Activated CD4-positive, CD25-positive, alpha-beta regulatory T cell (primary cell): ENCODE results near the gene GPR153.

Experiments used
- DNase-seq, 4 experiments: peaks; one replicate each; lab custom pipeline; 2025; lab: John Stamatoyannopoulos, UW

The GPR153 gene

DNA sequence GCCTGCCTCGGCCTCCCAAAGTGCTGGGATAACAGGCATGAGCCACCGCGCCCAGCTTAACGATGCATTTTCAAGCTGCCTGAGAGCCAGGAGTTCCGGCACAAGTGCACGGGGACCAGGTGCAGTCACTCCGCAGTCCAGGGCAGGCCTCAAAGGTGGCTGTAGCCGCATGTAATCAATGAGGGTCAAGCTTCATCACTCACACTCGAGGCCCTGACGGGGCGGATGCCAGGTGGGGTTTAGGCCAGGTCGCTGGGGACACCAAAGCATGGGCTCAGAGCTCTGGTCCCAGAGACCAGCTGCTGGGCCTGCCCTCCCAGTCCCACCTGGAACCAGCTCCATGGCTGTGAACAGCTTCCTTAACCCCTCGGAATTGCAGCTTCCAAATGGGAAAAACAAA lies 26.1 kb upstream of the GPR153 start:
- no peak for DNase-seq

DNA sequence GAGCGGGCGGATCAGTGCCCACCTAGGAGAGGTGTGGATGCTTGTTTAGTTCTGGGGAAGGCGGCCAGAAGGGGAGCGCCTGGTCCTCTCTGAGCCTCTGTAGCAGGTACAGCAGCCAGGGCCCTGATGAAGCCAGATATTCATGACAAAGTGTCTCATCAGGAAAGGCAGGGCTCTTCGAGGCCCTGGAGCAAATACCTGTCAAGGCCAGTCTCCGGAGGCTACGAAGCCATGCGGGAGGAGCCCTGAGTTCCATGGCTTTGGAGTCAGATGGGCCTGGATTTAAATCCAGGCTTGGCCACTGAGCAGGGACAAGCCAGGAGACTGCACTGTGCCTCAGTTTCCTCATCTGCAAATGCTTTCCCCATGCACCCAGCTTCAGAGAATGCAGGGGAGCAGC lies 25.4 kb upstream of the GPR153 start:
- no peak for DNase-seq

DNA sequence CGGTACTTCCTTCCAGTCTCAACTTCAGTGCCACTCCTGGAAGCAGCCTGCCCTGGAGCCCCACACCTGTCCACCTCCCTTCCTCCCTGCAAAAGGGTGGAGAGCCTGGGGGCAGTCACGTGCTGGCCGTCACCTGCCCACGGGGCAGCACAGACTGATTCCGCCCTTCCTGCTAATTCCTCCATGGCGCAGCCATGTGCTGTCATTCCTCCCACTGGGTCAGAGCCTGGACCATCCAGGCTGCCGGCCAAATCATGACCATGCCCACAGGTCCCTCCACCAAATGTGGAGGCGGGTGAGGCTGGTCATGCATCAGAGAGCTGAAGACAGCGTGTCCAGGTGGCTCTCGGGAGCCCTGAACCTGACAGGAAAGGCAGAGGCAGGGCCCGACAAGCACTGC lies 24.4 kb upstream of the GPR153 start:
- no peak for DNase-seq

DNA sequence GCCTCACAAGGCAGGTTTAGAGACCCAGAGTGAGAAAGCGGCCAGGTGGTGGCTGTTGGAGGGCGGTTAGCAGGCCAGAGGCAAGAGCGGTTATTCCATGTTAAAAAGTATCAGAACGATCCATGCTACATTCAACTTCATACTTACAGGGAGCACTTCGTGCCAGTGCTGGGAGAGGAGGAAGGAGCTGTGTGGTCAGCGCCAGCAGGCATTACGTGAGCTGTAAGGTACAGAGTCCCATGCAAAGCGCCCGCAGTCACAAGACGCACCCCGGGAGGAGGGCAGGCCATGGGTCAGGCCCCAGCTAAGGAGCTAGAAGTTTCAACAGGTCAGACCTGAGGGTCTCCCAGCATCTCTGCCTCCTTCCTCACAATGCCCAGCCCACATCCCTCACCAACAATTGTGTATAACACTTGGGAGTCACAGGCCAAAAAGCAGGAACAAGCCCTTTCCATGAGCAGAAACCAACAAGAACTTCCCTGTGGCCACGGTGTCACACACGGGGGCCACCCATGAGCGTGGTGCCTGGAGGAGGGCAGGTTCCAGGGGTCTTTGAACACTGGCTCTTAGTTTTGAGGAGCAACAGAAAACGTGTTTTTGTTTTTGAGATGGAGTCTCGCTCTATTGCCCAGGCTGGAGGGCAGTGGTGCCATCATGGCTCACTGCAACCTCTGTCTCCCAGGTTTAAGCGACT lies 21.8 kb upstream of the GPR153 start:
- DNase-seq = no peak

DNA sequence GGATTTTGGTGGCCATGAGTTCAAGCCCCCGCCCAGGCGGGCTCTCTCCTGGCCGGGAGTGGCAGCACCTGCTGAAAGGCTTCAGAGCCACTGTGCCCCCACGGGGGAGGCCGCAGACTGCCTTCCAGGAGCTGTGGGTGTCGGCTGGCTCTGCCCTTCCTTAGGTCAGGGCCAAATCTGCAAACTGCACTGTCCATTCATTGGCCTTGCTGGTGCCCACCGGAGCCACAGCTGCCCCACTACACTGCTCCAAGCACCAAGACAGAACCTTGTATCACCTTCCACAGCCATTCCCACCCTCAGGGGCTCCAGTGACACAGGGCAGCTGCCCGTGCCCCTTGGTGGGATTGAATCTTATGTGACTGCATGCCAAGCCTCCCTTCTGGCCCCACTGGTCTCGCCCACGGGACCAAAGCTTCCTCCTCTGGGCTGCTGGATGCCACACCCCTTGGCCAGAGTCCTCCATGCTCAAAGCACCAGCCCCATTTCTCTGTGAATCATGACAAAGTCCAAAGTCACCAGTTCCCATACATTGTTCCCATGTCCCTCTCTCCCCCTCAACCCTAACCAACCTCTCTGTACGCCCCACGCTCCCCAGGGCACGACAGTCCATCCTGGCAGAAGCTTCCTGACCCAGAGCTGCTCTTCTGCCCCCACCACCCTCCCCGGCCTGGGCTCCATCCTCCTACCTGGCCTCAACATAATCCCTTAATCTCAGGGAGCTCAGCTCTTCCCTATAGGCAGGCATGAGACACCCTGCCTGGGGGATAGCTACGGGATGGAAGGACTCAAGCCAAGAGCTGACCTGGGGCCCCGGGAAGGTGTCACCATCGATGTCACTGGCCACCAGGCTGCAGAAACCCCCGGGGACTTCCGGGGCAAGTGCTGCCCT lies 20.9 kb upstream of the GPR153 start:
- DNase-seq = no peak

DNA sequence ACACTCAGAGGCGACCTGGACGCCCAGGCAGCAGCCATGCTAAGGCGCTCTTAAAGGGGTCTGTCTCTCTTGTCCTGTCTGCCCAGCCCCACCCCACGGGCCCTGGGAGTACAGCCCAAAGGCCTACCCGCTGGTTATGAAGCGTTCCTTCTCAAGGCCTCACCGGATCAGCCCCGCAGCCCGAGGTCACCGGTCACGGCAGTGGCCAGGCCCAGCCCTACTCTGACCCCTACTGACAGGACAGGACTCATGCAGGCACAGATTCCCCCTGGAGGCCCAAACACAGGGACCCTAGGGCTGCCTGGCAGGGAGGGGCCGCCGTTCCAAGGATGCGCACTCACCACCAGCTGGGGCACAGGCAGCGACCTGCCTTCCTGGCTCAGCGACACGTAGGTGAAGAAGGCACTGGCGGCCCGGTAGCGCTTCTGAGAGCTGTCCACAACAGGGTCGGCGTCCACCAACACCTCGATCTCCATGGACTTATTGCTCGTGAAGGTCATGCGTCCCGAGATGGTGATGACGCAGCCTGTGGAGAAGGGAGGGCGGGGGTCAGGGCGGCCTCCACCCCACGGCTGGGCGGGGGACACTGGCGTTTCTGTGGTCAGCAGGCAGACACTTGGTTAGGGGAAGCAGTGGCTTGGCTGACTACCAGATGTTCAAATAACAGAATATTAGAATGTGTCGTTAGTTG lies 20.0 kb upstream of the GPR153 start:
- no peak for DNase-seq

DNA sequence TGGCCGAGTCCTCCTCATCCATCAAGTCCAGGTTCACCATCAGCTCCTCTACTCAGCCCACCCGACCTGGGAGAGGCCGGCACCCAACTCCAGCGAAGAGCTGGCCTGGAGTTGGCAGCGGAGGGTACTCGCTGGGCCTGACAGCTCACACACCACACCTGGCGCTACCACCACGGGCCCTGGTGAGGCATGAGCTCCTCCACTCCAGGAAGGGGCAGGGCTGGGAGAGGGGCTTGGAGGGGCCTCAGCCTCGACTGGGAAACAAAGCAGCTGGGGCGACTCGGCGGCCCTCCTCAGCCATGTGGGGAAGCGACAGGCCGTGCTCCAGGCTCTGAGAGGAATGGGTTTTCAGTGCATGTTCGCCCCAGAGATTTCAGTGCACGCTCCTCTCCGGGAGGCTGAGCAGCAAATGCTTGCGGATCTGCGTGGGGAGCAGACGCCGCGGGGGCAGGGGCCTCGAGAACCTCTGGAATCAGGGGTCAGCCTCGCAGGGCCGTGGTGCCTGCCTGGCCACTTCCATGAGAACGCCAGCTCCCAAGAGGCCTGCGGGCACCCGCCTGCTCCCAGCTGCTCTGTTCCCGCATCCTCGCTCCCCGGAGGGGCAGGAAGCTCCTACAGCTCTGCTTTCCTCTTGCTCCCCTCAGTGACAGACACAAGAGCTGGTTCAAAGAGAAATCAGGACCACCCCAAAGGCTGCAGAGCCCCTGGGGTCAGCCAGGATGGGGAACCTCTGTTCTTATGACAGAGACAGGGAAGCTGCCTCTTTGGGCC lies 18.9 kb upstream of the GPR153 start:
- no peak for DNase-seq

DNA sequence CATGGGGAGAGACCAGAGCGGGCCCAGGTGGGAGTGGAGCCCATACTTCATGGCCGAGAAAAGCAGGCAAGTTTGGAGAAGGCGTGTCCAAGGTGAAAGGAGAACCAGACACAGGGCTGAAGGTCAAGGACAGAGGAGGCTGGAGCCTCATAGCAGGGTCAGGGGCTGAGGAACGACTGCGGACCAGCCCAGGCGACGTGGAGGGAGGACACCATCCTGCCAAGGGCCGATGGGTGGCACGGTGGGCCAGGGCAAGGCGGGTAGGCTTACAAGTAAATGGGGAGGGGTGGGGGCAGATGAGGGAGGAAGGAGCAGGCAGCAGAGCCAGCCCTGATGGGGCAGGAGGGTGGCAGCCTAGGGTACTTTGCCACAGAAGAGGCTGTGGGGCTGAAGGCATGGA lies 18.2 kb upstream of the GPR153 start:
- no peak for DNase-seq

DNA sequence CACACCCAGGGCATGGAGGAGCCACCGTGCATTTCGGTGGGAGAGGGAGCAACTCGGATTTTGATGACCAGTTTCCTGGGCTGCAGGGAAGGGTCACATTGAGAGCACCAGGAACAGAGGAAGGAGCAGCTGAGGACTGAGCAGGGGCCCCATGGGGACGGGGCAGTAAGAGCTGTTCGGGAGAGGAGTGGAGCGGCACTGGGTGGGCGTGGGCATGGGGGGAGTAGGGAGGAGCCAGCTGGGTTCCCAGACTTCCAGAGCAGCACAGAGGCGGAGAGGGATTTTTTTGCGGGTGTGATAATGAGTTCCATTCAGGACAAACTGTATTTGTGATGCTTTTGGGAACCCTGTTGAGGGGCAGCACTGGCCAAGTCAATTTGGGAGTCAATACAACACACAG lies 17.4 kb upstream of the GPR153 start:
- DNase-seq = no peak

DNA sequence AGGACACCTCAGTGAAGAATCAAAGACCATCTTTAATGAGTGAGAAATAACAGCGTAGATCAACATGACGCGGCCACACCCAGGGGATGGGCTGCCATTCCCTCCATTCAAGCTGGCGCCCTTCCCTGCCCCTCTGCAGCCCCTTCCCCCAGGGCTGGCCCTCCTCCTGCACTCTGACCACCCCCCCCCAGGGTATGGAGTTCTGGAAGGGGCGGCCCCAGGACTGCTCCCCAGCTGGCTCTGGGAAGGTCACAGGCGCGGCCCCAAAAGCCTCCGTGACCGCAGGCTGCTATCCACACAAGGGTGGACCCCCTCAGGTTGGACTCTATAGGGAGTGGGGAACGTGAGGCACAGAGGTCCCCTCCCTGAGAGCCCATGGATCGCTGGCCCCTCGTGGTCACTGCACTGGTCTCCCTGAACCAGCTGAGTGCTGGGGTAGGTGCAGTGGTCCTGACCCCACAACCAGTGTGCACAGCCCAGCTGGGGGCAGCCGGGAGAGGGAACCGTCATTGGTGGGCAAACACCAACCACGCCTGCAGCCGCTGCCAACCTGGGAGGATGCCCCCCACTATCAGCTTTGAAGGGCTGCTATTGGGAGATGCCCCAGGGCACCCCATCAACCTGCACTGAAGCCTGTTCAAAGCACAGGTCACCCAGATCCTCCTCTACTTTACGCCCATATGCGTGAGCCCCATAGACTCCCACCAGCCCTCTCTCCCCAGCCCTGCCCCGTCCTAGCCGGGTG lies 16.1 kb upstream of the GPR153 start:
- DNase-seq = no peak

DNA sequence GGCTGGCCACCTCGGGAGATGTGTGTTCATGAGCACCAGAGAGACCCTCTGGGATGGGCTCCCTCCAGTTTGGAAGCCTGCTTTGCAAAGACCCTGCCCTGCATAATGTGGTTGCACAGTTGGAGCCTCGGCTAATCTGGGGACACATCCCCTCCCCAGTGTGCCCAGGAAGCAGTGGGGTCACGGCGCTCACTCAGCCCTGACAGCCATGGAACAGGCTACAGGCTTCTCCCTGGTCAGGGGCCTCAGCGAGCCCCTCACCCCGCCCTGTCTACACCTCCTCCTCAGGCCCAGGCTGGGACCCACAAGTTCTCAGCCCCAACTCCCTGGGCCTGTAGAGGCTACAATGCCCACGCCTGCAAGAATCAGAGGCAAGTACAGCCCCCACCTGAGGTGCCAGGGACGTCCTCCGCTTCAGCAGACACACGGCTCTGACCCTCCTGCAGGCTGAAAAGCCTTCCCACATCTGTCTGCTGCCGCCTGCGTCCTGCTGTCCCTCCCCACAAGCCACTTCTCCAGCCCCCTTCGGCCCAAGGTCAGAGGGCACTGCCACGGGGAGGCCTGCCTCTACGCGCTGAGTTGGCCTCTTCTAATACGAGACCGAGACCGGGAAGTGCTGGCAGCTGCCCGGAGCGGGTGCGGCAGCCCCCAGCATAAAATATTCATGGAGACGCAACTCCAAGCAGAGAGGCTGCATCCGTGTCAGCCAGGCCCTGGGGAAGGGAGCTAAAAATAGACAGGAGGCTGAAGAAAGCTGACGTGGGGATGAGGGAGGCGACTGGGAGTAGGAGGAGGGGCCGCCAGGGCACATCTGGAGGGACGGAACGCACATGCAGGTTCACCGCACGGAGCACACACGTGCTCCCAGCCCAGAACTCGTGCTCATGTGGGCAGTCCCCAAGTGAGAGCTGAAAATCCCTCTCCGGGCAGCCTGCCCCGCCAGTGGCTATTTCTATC lies 15.2 kb upstream of the GPR153 start:
- no peak for DNase-seq

DNA sequence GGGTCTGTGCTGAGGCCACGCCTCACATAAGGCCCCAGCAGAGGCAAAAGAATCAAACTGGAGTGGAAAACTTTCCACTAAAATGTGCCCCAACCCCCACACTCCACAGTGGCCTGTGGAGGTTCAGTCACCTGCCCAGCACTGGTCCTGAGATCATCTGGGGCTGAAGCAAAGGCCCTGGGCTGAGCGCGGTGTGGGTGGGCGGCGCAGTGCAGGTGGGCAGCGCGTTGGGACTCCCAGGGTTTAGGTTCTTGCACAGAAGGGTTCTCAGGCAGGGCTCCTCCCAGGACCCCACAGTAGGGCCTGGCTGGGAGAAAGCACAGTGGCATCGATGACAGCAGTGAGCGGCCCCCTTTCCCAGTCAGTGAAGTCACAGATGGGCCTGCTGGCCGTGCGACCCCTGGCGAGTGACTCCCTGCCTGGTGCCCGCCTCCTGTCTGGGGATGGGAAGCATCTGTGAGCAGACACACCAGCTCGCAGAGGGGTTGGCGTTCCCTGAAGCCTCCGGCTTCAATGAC lies 13.8 kb upstream of the GPR153 start:
- DNase-seq = no peak

DNA sequence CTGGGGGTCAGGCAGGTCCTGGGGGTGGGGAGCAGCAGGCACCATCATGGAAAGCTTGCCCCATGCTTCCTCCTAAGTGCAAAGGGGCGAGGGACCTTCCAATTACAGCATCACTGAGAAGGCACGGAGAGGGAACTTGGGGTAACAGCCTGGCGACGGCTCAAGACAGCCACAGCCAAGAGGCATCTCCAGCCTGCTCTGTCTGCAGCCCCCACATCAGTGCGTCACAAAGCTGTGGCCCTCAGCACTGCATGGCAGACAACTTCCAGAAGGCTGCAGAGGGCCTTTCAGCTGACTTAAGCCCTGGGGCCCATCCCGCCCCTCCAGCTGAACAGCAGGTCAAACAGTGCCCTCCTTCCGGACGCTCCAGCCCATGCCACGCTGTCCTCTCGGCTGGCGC lies 13.2 kb upstream of the GPR153 start:
- no peak for DNase-seq

DNA sequence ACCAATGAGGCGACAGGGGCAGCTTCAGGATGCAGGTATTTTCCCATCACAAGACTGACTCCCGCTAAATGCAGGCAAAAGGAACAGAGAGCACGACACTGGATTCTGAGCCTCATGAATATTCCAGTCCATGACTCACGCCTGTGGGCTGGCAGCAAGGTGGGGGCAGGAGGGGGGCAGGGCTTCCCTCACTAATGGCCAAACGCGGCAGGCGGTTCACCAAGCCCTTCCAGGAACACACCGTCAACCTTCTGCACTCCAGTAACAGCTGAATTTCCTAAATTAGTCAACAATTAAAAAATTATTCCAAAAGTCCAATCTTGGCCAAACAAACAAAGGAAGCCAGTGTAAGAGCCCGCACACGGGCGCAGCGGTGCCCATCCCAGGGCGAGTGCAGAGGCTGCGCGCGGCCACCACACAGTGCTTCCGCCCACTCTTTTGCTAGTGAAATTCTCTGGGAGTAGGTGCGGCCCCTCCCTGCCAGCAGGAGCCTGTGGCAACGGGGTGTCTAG lies 12.5 kb upstream of the GPR153 start:
- no peak for DNase-seq

DNA sequence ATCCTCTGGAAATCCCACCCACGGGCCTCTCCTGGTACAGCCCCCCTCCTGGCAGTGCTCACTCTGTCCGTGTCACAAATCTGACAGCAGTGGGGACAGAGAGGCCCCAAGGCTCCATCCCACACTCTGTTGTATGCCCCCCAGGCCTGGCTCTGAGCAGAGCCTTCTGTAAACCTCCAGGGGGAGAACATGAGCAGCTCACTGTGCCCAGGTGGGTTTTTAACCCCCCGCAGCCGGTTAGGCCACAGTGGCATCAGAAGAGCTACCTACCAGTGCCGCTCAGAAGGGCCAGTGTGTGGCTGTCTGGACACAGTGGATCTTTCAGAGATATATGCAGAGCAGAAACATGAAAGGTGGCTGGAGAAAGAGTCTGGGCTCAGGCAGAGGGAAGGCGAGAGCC lies 12.0 kb upstream of the GPR153 start:
- no peak for DNase-seq

DNA sequence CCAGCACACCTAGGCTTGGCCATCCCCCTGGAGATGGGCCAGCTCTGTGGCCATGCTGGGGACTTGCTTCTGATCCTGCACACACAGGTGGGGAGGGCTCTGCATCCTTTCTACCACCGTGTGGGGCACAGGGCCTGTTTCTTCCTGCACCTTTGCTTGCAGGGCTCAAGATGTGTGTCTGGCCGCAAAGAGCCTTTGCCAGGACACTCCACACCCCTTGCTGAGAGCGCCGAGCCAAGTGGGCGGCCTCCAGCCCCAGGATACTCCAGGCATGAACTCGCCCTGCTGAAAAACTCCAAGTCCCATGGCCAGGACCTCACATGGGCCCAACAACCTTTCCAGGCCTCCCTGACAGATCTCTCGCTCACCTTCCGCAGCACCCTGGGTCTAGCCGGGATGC lies 11.6 kb upstream of the GPR153 start:
- no peak for DNase-seq

DNA sequence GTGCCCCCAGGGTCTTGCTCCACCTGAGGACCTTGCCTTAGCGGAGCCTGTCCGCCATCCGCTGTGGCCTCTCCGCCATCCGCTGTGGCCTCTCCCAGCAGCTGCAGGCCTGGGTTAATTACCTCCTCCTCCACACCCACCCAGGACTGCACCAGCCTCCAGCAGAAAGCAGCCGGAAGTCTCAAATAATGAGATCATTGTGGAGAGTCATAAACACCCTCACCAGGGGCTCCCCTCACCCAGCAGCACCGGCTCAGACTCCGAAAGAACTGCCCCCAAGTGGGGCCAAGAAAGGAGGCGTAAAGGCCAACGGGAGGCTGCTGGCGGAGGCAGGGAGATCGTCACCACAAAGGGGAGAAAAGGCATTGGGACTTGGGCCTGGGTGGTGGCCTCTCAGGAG lies 10.7 kb upstream of the GPR153 start:
- DNase-seq = no peak

DNA sequence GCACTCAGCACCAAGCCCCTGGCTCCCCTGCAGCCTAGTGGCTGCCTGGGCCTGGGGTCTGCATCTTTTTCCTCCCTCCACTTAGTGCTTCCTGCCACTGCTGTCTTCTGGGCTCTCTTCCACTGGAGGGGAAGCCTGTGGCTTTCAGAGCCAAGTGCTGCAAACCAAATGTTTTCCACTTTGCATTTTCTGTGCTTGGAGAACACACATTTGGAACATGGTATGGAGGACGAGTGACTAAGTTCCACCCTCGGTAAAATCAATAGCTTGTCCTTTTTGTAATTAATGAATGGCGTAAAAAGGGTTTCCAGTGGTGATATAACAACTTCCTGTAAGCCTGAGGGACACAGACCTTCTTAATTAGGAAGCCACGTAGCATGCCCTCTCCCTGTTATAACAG lies 10.1 kb upstream of the GPR153 start:
- no peak for DNase-seq

DNA sequence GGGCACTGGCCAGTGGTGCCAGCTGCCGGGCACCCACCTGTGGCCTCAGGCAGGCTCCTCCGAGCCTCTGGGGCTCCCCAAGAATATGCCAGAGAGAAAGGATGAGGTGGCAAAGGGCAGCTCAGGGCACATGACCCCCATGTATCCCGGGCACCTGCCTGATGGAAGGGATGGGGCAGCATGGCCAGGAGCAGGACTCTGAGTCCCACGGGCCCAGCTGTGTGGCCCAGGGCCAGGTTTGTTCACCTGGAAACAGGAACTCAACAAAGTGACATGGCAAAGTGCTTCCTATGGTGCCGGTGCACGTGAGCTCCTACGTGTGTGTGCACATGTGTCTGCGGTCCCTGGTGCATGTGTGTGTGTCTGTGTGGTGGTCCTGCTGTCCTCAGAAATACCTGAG lies 9.5 kb upstream of the GPR153 start:
- DNase-seq = no peak
